GM04504 (cell line): ENCODE measurements around the gene CLK2.
"Not testable (repeated sequence)": the region's sequence is repeated elsewhere in the genome, so short reads cannot be mapped to it uniquely, and the experiment has no call there.

ENCODE experiments used
- DNase-seq: peaks from one replicate; pipeline ENCODE4 v3.0.0-alpha.2; 2012; ENCODE audit warnings: low read depth

CLK2 gene

GRCh38 chr1:155266553-155266952 lies 6.8 kb downstream of the CLK2 start:
- DNase-seq = no peak

GRCh38 chr1:155263067-155263466 lies 10.2 kb downstream of the CLK2 start:
- no peak for DNase-seq

- DNase-seq = peak; percentile 97
These were observed 11.2 kb downstream of the CLK2 start, which contains the start of gene SCAMP3 for GRCh38 chr1:155261852-155262673. SCAMP3 (minus strand) TSS chr1:155262360; CDS start chr1:155262151, 209 bp downstream.

- DNase-seq = no peak
These were observed 11.8 kb downstream of the CLK2 start for GRCh38 chr1:155261493-155261851.

GRCh38 chr1:155260276-155260675 lies 13.0 kb downstream of the CLK2 start:
- DNase-seq = no peak

GRCh38 chr1:155256058-155256852 lies 17.0 kb downstream of the CLK2 start:
- no peak for DNase-seq

GRCh38 chr1:155255243-155256007 lies 17.9 kb downstream of the CLK2 start, which contains the start of gene ENTREP3:
ENTREP3 (minus strand) TSS chr1:155255483; CDS start chr1:155254877, 606 bp downstream.
- DNase-seq = no peak

- no peak for DNase-seq
These were observed 18.5 kb downstream of the CLK2 start for GRCh38 chr1:155254714-155255242.

- DNase-seq = no peak
These were observed 19.0 kb downstream of the CLK2 start for GRCh38 chr1:155254228-155254713.

- no peak for DNase-seq
These were observed 19.5 kb downstream of the CLK2 start for GRCh38 chr1:155253797-155254196.

GRCh38 chr1:155253208-155253607 lies 20.1 kb downstream of the CLK2 start:
- DNase-seq = no peak

GRCh38 chr1:155251566-155251965 lies 21.7 kb downstream of the CLK2 start:
- no peak for DNase-seq

- DNase-seq = peak; percentile 72
These were observed 22.5 kb downstream of the CLK2 start for GRCh38 chr1:155250633-155251449.

GRCh38 chr1:155250246-155250632 lies 23.1 kb downstream of the CLK2 start:
- no peak for DNase-seq

GRCh38 chr1:155247667-155248553 lies 25.4 kb downstream of the CLK2 start:
- no peak for DNase-seq

- not testable (repeated sequence) for DNase-seq
These were observed 26.5 kb downstream of the CLK2 start for GRCh38 chr1:155246796-155247195.

- DNase-seq = no peak
These were observed 28.2 kb downstream of the CLK2 start for GRCh38 chr1:155245163-155245524.

GRCh38 chr1:155244368-155245162 lies 28.7 kb downstream of the CLK2 start:
- DNase-seq = peak; percentile 98

GRCh38 chr1:155242805-155243358 lies 30.4 kb downstream of the CLK2 start:
- DNase-seq = no peak
